ENCODE results near the gene CSNK1G2.

The CSNK1G2 gene

DNA sequence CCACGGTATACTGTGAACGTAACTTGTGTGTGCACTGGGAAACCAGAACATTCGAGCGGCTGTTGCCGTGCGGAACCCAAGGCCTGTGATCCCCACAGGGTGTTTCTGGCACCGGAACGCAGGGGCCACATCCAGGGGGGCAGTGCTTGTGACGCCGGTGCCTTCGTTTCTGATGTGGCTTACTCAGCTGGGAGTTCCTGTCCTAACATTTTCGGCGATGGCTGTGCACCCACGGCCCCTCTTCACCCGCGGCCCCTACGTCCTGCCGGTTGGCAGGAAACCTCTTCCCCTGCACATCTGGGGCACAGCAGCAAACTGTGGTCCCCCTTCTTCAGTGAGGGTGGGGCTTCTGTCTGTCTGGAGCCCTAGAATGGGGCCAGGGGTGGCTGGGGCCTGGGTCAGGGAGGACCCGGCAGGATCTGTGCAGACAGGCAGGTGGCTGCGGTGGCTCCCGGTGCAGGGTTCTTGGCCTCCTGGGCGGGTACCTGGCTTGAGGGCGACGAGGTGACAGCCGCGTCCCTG lies 26.2 kb downstream of the CSNK1G2 start:
- DNase-seq (ENCODE audit: low spot score) (no peak), FAIRE-seq (no peak)

DNA sequence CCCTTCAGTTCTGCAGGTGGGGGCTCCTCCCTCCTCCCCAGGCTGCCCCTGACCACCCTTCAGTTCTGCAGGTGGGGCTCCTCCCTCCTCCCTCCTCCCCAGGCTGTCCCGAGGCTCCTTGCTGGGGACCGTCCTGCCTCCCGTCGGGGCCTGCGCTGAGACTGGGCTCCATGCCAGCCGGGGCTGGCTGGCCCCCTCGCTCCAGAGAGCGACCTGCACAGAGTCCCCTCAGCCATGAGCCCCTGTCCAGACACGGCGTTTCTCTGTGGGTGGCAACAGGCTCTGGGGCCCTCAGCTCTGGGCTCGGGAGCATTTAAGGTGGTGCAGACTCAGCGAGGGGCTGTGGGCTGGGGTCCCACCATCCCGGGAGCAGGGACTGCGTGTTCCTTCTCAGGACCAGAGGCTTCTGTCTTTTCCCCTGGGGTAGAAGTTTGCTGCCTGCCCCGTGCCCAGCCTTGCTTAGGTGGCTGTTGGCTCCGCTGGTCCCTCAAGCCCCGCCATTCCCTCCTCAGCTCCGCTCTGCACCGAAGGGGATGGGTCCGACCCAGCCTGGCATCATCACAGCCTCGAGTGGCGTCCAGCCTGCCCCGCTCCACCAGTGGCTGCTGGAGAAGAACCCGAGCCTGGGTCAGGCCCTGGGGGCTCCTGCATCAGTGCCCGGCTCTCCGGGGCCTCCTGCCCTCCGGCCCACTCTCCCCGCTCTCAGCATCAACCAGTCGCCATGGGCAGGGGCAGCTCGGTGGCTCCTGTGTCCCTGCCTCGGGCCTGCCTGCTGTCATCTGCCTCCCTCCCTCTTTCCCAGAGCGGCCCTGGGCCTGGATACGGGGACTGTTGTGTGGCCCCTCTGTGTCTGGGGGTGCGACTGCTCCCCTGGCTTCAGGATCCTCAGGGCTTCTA lies 27.6 kb downstream of the CSNK1G2 start:
- FAIRE-seq (no peak), DNase-seq (ENCODE audit: low spot score) (no peak)

DNA sequence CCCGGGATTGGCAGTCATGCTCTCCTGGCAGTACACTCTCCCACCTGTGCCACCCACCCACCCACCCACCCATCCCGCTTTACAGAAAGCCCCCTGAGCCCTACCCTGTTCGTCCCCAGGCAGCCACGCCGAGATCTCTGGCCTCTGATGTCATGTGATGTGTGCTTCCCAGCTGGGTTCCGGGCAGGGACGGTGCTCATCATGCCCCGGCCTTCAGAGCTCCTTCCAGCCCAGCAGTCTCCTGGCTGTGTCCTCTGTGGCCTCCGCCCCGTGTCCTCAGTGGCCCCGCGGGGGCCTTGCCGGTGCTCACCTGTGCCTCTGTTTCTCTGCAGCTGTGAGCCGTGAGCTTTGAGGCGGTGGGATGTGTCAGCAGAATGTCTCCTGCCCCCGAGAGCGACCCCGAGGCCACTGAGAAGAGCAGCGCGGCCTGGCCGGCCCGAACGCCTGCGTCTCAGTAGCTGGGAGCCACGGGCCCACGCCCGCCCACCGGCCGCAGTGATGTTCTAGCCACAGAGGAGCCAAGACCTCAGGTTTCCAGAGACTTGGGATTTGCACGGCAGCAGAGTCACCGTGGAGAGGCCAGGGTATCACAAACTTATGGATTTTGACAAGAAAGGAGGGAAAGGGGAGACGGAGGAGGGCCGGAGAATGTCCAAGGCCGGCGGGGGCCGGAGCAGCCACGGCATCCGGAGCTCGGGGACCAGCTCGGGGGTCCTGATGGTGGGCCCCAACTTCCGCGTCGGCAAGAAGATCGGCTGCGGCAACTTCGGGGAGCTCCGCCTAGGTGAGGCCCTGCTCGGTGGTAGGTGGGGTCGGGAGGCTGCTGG lies 28.4 kb downstream of the CSNK1G2 start:
- FAIRE-seq, result no peak
- DNase-seq (ENCODE audit: low spot score), result no peak

DNA sequence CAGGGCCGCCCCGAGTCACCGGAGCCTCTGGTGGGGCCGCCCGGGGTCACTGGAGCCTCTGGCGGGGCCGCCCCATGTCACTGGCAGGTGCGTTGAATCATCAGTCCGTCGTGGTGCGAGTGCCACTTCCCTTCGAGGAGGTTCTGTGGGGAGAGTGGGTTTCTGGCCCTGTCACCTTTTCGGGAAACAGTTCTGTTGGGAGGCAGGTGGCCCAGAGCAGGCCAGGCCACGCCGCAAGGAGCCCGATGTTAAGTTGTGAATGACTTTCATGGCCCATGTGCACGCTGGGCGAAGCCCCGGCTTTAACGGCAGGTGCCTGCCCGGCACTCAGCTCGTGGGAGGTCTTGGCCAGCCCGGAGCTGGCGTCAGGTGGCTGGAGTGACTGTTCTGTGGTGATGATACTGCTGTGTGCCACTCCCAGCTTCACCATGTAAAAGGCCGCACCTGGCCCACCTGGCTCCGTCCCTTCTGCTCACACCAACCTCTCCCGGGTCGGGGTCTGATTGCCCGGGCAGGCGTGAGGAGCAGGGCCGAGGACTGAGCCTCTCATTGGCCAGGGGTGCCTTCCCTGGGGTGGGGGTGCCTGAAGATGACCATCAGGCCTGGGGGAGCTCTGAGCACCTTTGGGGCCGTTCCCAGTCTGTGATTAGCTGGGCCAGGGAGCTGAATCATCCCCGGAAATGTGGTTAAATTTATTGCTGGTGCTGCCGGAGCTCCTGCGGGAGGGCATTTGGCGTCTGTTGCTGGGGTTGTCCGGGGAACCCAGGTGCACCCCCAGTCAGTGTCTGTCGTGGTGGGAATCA lies 29.2 kb downstream of the CSNK1G2 start:
- FAIRE-seq, result no peak
- DNase-seq (ENCODE audit: low spot score), result no peak

DNA sequence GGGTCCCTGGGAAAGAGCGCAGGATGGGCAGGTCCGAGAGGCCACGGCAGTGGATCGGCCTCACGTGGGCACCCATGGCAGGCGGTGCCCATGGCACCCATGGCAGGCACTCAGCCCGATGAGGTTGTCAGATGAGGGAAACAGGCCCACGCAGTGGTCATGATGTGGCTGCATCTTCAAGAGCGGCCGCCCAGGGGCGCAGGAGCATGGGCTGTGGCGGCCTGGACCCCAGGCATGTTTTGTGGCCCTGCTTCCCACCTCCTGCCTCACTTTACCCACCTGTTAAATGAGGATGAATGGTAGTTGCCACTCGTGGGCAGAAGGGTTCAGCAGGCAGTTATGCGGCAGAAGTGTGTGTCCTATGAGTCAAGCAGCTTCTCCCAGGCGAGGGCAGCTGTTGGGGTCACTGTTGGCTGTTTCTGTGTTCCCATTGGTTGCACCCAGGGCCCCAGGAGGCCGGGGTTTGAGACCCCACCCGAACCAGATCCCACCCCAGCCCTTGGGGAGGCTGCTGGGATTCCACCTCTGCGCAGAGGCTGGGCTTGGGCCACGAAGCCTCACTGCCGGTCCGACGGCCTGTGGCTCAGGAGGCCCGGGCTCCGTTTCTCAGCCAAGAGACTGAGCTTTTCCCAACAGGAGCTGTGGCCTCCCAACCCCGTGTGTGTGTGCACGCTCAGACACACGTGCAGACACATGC lies 30.0 kb downstream of the CSNK1G2 start:
- DNase-seq (ENCODE audit: low spot score) (no peak), FAIRE-seq (no peak)

DNA sequence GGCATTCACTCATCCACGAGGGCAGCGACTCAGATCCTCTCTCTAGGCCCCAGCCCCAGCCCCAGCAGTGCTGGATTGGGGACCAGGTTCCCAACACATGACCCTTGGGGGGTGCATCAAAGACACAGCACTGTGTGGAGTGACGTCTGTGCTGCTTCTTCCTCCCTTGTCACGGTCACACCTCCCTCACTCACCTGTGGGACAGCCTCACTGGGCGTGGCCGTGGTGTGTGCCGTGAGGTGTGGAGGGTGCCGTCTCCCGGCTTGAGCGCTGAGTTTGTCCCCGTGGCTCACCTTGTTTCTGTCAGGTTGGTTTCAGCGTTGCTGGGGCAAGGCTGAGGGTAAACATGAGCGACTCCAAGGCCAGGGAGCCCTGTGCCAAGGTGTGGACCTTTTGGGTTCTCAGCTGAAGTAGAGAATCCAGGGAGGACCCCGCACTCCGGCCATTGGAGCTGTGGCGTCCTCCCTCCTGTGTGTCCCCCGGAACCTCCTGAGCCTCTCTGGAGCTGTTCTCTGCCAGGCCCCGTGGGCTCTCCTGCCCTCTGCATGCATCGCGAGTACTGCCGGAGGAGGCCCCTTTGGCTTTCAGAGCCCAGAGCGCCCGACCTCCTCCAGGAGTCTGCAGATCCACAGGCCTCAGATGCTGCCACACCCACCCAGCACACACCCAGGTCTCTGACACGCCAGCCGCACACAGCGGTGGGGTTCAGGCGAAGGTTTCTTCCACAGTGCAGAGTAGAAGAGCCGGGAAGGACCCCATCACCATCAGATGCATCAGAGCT lies 33.6 kb downstream of the CSNK1G2 start:
- FAIRE-seq, result no peak

DNA sequence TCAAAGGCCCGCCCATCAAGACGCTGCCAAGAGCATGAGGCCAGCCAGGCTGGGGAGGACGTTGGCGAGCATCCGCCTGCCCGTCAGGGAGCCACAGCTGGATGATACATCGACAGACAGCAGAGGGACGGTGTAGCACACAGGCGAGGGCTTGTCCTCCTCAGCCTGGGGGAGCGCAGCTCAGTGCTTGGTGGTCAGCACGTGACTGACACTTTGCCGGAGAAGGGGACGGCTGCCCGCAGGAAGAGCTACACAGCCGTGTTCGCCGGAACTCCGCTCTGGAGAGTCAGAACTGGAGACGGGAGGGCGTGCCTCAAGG lies 34.1 kb downstream of the CSNK1G2 start:
- DNase-seq (ENCODE audit: low spot score), result no peak
- FAIRE-seq, result no peak

More for the DNA sequence above, 33.6 kb downstream of the CSNK1G2 start:
- no peak for DNase-seq (ENCODE audit: low spot score)

DNA sequence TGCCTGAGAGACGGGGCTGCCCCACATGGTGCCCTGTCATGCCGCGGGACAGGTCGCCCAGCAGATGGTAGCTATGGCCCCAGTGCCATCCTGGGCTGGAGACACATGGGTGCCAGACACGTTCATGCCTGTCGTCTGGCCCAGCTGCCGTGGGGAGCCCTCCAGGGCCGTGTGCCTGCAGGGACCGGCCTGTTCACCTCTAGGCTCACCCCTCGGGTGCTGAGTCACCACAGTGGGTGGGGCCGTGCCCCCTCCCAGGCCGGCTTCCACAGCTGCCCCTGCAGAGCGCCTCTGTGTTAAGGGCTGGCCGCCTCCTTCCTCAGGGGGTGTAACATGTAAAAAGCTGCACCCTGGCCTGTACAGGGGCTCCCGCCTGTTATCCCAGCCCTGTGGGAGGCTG lies 36.1 kb downstream of the CSNK1G2 start:
- FAIRE-seq (no peak), DNase-seq (ENCODE audit: low spot score) (no peak)

DNA sequence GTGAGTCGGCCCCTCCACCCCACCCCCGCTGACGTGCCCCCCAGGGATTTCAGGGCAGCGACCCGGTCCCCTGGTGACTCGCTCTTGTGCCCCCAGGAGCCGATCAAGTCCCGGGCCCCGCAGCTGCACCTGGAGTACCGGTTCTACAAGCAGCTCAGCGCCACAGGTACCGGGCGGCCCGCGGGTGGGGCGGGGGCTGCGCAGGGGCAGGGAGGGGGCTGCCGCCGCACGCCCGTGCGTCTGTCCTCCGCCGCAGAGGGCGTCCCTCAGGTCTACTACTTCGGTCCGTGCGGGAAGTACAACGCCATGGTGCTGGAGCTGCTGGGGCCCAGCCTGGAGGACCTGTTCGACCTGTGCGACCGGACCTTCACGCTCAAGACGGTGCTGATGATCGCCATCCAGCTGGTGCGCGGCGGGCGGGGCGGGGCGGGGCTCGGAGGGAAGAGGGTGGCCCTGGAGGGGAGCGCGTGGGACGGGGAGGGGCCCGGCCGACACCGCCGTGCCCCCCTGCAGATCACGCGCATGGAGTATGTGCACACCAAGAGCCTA lies 37.4 kb downstream of the CSNK1G2 start:
- no peak for FAIRE-seq
- DNase-seq (ENCODE audit: low spot score), result no peak

DNA sequence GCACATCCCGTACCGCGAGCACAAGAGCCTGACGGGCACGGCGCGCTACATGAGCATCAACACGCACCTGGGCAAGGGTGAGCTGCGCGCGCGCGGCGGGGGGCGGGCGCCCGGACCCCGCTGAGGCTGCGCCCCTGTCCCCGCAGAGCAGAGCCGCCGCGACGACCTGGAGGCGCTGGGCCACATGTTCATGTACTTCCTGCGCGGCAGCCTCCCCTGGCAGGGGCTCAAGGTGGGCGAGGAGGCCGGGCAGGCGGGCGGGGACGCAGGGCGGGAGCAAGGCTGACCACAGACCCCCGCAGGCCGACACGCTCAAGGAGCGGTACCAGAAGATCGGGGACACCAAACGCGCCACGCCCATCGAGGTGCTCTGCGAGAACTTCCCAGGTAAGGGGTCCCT lies 38.0 kb downstream of the CSNK1G2 start:
- no peak for DNase-seq (ENCODE audit: low spot score)
- no peak for FAIRE-seq

DNA sequence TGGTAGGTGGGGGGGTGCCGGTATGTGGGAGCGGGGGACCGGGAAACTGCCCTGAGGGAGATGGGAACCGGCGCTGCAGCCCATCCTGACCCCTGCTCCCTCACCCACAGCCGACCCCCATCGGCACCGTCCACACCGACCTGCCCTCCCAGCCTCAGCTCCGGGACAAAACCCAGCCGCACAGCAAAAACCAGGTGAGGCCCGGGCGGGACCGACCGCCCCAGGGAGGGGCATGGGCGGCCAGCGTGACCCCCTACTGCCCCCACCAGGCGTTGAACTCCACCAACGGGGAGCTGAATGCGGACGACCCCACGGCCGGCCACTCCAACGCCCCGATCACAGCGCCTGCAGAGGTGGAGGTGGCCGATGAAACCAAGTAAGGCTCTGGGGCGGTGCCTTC lies 38.7 kb downstream of the CSNK1G2 start:
- FAIRE-seq (no peak), DNase-seq (ENCODE audit: low spot score) (no peak)

DNA sequence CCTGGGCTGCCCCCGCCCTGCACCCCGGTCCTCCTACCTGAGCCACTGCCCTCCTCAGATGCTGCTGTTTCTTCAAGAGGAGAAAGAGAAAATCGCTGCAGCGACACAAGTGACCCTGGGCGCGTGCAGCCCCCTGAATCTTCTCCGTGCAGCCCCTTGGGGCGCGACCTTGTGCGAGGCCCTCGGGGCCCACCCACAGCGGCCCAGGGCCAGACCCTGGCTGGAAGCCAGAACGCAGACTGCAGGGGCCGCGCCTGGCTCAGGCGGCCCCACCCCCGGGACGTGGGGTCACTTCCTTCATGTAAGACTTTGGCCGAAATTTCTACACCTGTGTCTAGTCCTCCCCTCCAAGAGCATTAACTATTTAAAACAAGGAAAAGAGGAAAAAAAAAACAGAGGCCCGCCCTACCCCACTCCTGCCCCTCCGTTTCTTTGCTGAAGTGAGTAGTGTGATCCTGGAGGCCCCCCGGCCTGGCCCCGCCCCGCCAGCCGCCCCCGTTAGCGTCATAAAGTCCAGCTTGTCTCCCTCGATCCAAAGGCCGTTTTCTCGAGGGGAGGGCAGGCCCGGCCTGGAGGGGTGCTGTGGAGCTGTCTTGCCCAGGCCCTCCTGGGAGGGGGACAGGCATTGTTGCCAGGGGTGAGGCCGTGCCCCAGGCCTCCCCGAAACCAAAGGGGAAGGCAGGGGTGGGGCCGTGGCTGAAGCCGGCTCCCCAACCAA lies 39.3 kb downstream of the CSNK1G2 start:
- FAIRE-seq (no peak), DNase-seq (ENCODE audit: low spot score) (no peak)

DNA sequence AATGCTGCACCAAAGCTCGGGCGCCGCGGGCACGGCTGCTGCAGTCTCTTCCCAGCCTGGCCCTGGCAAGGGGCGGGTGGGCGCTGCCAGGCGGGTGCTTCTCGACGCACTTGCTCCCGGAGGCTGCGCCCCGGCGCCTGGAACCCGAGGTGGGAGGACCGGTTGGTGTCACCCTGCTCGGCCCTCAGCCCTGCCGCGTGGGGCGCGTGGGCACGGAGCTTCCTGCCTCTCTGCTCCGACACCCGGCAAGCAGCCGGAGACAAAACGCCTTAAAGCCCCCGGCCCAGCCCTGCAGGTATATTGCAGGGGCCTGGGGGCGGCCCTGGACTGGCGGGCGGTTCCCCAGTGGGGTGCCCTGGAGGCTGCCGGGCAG lies 39.8 kb downstream of the CSNK1G2 start:
- DNase-seq (ENCODE audit: low spot score) (no peak), FAIRE-seq (no peak)

DNA sequence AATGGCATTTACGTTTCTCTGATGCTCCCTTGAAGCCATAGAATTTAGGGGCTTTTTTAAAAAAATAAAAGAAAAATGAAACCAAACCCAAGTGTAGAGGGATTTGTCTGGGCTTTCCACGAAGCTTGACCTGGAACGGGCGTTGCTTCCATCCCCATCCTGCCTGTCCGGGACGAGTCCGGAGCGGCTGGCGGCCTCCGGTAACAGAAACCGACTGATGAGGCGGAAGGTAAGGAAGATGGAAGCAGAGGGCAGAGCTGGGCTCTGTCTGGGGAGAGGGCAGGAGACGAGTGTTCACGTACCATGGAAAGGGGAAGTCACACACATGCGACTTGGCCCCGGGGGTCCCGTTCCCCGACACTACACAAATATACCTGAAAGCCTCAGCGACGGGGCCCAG lies 40.3 kb downstream of the CSNK1G2 start:
- DNase-seq (ENCODE audit: low spot score) (no peak), FAIRE-seq (no peak)

DNA sequence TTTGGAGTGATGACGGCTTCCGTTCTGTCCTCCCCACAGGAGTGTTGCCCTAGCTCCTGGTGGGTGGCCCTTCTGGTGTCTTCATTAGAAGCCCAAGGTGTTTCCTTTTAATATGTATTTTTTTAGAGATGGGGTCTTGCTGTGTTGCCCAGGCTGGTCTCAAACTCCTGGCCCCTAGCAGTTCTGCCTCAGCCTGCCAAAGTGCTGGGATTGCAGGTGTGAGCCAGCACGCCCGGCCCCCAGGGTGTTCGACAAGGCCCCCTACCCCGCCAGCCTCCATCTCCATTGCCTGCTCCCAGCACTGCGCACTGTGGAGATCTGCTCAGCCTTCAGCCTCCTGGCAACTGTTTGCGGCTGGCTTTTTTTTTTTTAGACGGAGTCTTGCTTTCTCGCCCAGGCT lies 43.4 kb downstream of the CSNK1G2 start:
- no peak for DNase-seq (ENCODE audit: low spot score)
- FAIRE-seq, result no peak

DNA sequence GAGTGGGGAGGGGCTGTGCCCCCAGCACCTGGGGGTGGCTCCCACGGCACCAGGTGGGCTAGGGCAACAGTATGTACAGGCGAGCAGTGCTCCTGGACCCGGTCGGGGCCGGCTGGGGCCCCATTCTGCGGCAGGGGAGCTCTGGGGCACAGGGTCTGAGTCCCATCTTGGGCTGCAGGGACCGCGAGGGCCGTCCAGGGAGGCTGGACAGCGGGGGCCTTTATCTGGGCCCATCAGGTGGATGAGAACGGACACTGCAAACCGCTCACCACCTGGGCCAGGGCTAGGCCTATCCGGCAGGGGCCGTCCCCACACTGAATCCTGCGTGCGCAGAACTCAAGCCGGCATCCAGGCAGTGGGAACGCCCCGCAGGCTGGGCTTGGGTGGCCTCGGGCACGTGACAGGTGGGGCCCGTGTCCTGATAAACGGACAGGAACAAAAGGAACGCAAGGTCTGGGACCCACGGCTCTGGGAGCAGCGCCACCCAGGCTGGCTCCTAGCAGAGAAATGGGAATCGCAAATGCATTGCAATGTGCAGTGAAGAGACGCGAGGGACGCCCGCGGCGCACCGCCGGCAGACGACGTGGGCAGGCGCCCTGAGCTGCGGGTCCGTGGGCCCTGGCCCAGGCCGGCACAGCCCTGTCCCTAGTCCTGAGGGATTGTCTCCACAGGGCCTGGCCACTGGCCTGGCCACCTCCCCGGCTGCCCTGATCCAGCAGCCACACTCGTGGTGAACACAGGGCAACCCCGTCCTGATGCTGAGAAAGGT lies 44.8 kb downstream of the CSNK1G2 start:
- FAIRE-seq, result no peak

DNA sequence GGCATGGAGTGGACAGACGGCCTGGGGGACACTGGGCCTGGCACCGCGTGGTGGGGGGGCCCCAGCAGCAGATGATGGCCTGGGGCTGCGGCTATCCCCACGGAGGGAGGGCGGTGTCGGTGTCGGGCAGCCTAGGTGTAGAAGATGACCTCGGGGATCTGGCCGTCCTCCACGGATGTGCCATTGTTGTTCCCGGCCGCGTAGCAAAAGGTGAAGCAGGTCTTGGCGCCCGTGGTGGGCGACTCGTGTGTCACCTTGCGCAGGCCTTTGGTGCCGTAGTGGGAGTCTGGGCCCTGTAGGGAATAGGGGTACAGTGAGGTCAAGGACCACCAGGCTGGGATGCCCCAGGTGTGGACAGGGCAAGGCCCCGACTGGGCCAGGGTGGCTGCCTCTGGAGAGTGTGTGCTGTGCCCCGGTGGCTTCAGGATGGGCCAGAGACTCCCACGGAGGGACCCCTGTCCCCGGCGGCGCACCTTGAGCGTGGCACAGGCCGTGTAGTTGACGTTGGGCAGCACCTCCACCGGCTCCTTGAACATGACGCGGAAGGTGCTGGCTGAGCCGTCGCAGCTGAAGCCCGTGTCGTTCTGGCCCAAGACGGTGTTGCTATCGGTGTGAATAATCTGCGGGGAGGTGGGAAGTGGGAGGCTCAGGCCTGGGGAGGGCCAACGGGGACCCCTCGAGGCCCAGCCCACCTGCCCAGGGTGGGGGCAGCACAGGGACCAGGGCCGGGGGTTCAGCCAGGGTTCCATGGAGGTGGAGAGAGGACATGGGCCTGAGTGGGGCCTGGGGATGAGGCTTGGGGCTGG lies 45.6 kb downstream of the CSNK1G2 start:
- DNase-seq (ENCODE audit: low spot score), result no peak
- no peak for FAIRE-seq

More for the DNA sequence above, 44.8 kb downstream of the CSNK1G2 start:
- no peak for DNase-seq (ENCODE audit: low spot score)
